Embryonic facial prominence (tissue), 1 donor: ENCODE results near the gene CORO6.

Experiments used
- DNase-seq: peaks from one replicate; pipeline ENCODE4 v3.0.0-alpha.2; 2016; ENCODE audit errors: extremely low spot score

The CORO6 gene

GRCh38 chr17:29577385-29578211 lies 45.1 kb downstream of the CORO6 start:
- no peak for DNase-seq

- DNase-seq: no peak
Measured at GRCh38 chr17:29577001-29577370, 45.7 kb downstream of the CORO6 start.

DNA sequence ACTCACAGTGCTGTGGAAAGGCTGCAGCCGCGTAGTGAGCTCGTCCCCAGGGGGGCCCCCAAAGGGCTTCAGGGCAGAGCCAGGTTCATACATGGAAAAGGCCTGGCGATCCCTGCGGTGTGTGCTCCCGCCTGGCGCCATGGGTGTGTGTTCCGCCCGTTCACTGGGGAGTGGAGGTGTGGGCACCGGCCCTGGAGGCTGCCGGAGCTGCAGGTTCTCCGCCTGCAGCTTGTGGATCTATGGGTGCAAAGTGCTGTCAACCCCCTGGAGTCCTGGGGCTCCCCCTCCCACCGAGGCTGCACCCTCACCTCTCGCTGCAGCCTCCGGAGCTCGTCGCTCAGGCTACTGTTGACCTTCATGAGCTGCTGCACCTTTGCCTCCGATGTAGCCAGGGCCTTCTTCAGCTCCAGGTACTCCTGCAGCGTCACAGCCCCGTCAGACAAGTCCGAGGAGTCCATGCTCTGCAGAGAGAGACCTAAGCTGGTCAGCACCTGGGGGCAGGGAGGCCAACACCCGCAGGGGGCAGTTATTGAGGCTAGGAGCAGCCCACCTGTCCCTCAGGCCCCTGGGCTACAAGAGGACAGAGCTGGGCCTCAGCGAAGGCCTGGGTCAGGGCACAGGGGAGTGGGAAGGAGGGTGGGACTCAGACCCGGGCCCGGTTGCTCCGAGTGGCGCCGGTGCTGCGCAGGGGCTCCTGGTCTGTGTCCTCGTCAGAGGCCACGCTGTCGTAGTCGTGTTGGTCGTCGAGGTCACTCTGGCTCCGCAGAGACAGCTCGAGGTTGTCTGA lies 46.3 kb downstream of the CORO6 start:
- DNase-seq: no peak

DNA sequence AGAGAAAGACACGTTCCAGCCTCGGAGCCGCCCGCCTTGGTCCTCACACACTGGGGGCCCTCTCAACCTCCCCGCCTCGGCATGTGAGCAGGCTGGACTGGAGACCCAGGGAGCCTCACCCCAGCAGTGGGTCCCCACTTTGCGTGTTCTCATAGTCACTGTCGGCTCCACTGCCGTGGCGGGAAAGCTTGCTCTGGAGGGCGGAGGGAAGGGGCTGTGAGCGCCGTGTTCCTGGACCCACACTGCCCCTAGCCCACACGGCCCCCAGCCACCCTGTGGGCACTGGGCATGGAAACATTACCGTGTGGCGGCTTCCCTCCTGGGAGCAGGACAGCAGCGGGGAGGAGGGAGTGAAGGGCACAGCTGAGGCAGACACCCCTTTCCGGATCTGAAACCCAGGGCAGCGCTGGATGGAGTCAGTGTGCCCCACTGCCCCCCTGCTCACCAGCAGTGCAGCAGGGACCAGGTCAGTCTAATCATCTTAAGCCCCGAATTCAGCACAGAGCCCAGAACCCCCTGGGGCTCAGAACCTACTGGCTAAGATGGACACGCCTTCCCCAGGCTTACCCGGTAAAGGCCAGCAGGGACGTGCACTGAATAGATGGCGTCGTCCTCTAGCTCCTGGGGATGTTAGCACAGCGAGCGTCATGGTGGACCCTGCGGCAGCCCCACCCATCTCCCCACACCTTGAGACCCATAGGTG lies 47.0 kb downstream of the CORO6 start:
- DNase-seq: no peak

- DNase-seq: no peak
Measured at GRCh38 chr17:29574732-29575510, 47.8 kb downstream of the CORO6 start.

DNA sequence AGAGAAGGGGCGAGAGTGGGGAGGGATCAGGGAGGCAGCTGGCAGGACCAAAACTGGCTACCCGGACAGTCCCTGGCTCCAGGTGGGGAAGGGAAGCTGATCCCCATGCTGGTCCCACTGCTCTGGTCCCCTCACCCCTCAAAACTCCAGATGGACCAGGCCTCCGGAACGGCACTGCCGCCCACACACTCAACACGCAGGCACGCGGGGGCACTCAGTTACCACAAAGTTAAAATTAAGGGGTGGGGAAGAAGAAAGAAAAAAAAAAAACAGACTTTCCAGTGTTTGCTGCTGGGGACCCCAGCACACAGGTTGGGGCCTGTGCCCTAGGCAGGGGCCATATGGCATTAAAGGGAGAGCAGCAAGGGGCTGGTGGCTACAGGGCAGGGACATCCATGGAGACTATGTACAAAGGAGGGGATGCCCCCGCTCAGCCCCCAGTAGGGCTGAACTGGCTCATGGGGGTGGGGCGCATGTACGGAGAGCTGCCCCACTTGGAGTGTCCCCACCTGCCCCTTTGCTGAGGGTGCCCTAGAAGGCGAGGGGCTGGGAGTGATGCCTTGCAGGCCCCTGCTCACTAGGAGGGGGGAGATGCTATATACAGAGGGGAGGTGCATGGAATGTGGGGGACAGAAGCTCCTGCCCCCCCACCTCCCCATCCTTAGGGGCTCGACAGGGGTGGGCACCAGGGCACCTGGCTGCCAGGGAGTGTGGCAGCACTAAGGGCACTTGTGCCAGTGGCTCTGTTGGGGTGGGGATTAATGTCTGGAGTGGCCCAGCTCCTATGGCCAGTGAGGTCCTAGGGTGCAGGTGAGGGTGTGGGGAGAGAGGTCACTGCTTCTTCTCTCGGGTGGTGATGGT lies 48.6 kb downstream of the CORO6 start:
- no peak for DNase-seq

DNA sequence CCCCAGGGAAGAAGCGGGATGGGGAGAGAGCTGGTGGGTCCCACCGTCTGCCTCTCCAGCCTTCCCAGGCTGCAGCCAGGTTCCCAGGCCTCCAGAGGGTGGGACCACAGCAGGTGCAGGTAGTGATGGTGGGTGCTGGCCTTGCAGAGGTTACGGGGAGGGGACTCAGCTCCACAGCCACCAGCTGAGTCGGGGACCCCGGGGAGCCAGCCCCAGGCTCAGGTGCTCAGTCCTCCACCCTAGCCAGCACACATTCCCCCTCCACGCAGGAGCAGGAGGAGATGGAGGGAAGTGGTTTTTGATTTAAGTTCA lies 49.2 kb downstream of the CORO6 start:
- DNase-seq: no peak

- no peak for DNase-seq
Measured at GRCh38 chr17:29572691-29573557, 49.8 kb downstream of the CORO6 start.

DNA sequence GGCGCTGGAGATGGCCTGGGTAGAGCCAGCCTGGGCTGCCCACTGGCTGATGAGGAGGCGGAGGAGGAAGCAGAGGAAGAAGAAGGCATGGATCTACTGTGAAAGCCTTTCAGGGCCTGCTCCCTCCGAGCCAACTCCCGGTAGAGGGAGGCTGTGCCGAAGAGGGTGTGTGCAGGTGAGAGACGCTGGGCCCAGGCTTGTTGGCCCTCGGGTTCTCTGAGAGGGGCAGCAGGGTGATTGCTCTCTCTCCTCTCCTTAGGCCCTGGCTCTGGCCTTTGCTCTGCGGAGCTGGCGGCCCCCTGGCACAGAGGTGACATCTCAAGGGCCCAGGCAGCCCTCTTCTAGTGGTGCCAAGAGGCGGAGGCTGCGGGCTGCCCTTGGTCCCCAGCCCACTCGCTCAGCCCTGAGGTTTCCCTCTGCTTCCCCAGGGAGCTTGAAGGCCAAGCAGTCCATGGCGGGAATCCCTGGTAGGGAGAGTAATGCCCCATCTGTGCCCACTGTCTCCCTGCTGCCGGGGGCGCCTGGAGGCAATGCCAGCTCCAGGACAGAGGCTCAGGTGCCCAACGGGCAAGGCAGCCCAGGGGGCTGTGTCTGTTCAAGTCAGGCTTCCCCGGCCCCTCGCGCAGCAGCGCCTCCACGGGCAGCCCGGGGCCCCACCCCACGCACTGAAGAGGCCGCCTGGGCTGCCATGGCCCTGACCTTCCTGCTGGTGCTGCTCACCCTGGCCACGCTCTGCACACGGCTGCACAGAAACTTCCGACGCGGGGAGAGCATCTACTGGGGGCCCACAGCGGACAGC lies 50.6 kb downstream of the CORO6 start:
- no peak for DNase-seq

DNA sequence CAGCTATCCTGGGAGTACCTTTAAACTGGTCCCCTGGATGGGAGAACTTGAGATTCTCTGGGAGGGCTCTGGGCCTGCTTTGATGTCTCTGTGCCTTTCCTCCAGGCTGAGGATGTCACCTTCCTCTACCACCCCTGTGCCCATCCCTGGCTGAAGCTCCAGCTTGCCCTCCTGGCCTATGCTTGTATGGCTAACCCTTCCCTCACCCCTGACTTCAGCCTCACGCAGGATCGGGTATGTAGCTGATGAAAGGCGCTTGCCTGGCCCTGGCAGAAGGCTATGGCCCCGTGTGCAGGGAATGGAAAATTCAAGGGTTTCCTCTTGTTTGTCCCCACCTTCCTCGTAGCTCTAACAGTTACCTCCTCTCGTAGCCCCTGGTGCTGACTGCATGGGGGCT lies 51.2 kb downstream of the CORO6 start:
- DNase-seq: no peak

DNA sequence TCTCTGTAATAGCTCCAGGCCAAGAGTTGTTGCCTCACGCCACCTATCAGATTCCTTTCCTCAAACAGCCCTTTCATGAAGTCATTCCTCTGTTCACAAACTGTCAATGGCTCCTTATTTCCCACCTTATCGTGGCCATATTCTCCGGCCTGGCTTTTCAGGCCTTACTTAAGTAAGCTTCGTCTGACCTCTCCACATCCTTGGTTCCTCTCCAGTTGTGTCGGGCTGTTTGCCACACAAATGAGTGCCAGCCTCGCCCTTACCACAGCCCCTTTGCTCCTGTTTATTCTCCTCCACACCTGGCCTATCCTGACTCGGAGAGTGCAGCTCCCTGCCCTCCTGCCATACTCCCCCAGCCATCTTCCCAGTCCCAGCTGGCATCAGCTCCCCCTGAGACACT lies 52.2 kb downstream of the CORO6 start:
- no peak for DNase-seq

GRCh38 chr17:29569245-29569950 lies 53.3 kb downstream of the CORO6 start:
- no peak for DNase-seq

GRCh38 chr17:29568331-29569244 lies 54.1 kb downstream of the CORO6 start, which contains the start of gene TP53I13:
Gene TP53I13, plus strand, starts transcription at chr17:29568701. Its CDS starts 58 bp downstream, at chr17:29568759.
- peak; percentile 33 for DNase-seq

GRCh38 chr17:29567554-29568330 lies 55.0 kb downstream of the CORO6 start:
- DNase-seq: no peak

DNA sequence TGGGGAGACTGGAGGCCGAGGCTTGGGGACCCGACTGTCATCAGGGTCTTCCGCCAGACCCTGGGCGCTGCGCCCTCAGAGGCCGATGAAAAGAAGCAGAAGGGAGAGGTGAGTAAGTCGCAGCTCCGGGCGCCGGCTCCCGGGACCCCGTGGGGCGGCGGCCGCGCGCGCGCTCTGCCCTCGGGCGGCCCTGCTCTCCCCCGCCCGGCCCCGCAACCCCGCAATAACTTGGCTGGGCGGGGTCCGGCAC lies 55.5 kb downstream of the CORO6 start:
- DNase-seq: no peak

GRCh38 chr17:29566473-29567303 lies 56.0 kb downstream of the CORO6 start, which contains the start of gene ABHD15:
Gene ABHD15, minus strand, starts transcription at chr17:29567037. Its CDS starts 71 bp downstream, at chr17:29566966.
- no peak for DNase-seq
